Right renal pelvis (tissue), 4 donors: ENCODE results near the gene GMNN. TPM values are rescaled to one million over a fixed set of nuclear protein-coding genes. Genes with fewer than 3 reads are reported as not detected.
"Not testable (repeated sequence)": the region's sequence is repeated elsewhere in the genome, so short reads cannot be mapped to it uniquely, and the experiment has no call there.

Experiments used
- DNase-seq, 4 donors: peaks; one replicate each; pipeline ENCODE4 v3.0.0-alpha.2; 2013; ENCODE audit warnings: low read depth in 4 of 4, low spot score in 3 of 4, missing footprints in 1 of 4
- polyA plus RNA-seq, 4 donors: library from polyadenylated mRNA; unstranded; fragments of 120-200 nt; gene quantifications; one replicate each; pipeline ENCODE4 v1.2.1, GENCODE V29; 2013; ENCODE audit not compliant: insufficient read length in 4 of 4

The GMNN gene
- polyA plus RNA-seq: 10 to 100 TPM; 56.6 to 62.3 (median 58.9) TPM

GRCh38 chr6:24774696-24775519 is at the start of gene GMNN:
GMNN (plus strand) TSS chr6:24774937; CDS start chr6:24777247, 2,310 bp downstream.
- peak; percentile 92 to 96 (median 94) for DNase-seq

GRCh38 chr6:24730653-24731052 is 44.1 kb upstream of the GMNN start:
- DNase-seq: not testable (repeated sequence)

- not testable (repeated sequence) for DNase-seq
Measured at GRCh38 chr6:24731456-24732134, 43.1 kb upstream of the GMNN start.

GRCh38 chr6:24734166-24734565 is 40.6 kb upstream of the GMNN start:
- DNase-seq: no peak

GRCh38 chr6:24734710-24735109 is 40.0 kb upstream of the GMNN start:
- not testable (repeated sequence) for DNase-seq

GRCh38 chr6:24738741-24739140 is 36.0 kb upstream of the GMNN start:
- no peak for DNase-seq

- no peak for DNase-seq
Measured at GRCh38 chr6:24740861-24741260, 33.9 kb upstream of the GMNN start.

GRCh38 chr6:24742216-24742738 is 32.5 kb upstream of the GMNN start:
- DNase-seq: no peak

- DNase-seq: no peak
Measured at GRCh38 chr6:24743265-24743943, 31.3 kb upstream of the GMNN start.

- DNase-seq: no peak
Measured at GRCh38 chr6:24743944-24744335, 30.8 kb upstream of the GMNN start.

GRCh38 chr6:24744911-24745310 is 29.8 kb upstream of the GMNN start:
- DNase-seq: no peak

- no peak for DNase-seq
Measured at GRCh38 chr6:24749297-24749696, 25.4 kb upstream of the GMNN start.

GRCh38 chr6:24750878-24751277 is 23.9 kb upstream of the GMNN start:
- not testable (repeated sequence) for DNase-seq

- DNase-seq: no peak
Measured at GRCh38 chr6:24752503-24752902, 22.2 kb upstream of the GMNN start.

GRCh38 chr6:24752917-24753492 is 21.7 kb upstream of the GMNN start:
- no peak for DNase-seq

- DNase-seq: no peak
Measured at GRCh38 chr6:24753545-24753944, 21.2 kb upstream of the GMNN start.

- not testable (repeated sequence) for DNase-seq
Measured at GRCh38 chr6:24754378-24754777, 20.4 kb upstream of the GMNN start.

- no peak for DNase-seq
Measured at GRCh38 chr6:24755279-24755678, 19.5 kb upstream of the GMNN start.

GRCh38 chr6:24757611-24758010 is 17.1 kb upstream of the GMNN start:
- DNase-seq: no peak

GRCh38 chr6:24759718-24760117 is 15.0 kb upstream of the GMNN start:
- no peak for DNase-seq

- DNase-seq: no peak
Measured at GRCh38 chr6:24760210-24760609, 14.5 kb upstream of the GMNN start.
